HG02623 (cell line): ENCODE measurements around the gene ALG8.
A peak's percentile ranks its signal among the peaks of the same experiment; 100 is the strongest.
"Not testable (repeated sequence)": the region's sequence is repeated elsewhere in the genome, so short reads cannot be mapped to it uniquely, and the experiment has no call there.

Source experiments
- ATAC-seq: cut with Tn5 transposase; IDR thresholded peaks from one replicate; pipeline ENCODE4 v1.9.1; 2021; ENCODE audit warnings: moderate library complexity; ENCODE audit not compliant: unreplicated experiment

Gene ALG8

DNA sequence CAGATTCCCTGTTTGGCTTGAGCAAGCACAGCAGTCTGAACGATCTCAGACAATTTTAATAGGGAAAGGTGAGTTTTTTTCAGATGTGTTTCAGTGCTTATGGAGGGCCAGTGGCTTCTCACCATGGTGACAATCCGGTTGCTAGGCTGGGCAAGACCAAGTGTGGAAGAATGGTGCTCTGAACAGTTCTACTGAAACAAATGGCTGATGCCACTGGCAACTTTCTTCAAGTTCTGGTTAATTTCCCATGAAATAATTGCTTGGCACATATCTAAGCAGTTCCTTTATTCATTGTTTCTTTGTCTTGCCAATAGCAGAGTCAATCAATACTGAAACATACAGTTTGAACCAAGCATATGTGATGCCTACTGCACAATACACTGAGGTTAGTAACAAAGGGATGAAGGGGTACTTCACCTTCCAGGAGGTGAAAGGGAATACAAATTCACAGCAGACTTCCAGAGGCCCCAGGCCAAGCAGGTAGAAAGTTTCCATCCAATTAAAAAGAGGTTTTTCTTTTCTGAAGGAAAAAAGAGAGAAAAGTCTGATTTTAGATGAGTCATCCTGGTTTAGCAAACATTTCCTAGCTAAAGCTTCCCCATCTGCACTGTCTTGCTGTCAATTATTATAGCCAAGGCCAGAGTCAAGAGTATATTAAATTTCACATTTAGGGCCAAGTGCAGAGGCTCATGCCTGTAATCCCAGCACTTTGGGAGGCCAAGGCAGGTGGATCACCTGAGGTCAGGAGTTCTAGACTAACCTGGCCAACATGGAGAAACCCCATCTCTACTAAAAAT is 38.6 kb downstream of the ALG8 start:
- ATAC-seq: no peak

DNA sequence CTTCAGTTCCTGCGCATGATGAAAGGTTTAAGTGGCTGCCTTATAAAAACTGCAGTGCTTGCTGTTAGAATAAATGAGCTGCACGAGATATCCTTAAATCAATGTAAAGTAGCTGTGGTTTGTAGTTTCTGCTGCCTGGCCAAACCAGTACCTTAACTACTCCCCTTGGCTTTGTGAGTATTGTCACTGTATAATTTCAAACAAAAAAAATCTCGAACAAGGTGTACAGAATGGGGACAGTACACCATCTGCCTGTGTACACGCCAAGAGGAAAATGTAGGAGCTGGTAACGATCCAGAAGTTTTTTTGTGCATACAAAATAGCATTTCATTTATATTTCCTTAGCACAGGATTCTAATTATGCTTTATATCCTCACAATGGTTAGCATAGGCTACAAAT is 39.2 kb downstream of the ALG8 start:
- ATAC-seq: no peak

DNA sequence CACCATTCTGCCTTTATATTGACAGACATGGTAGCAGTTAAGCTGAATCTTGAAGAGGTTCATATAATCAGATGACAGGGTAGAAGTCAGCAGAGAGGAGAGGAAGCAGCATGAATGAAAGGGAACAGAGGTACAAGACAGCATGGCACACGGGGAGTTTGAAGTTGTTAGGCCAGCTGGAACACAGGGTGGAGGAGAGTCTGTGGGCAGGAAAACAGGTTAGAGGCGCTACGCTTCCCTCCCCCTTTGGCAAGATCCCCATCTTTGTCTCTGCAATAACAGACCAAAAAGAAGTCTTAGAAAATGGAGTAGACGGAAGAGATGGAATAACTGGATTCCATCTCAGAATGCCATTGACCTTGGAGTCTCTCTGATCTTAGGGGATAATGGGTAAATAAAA is 39.8 kb downstream of the ALG8 start:
- ATAC-seq: no peak

DNA sequence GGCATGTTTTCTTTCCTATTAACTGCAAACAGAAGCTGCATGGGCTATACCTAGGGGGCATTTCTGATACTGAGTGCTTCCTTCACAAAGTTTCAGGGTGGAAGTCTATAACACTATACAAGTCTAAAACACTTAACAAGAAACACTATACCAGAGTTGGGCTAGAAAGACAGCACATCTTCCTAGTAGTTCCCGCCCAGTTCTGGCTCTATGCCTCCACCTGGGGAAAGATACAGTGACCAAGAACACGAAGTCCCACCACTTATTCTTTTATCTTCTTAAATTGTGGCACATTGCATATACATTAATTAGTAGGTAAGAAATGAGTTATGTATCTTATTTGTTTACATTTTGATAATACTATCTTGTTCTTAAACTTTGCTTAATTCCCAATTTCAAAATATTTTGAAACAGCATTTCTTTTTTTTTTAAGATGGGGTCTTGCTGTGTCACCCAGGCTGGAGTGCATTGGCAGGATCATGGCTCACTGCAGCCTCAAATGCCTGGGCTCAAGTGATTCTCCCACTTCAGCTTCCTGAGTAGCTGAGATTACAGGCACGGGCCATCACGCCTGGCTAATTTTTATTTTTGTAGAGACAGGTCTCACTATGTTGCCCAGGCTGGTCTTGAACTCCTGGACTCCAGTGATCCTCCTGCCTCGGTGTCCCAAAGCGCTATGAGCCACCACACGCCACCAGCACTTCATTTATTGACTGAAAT is 41.6 kb downstream of the ALG8 start:
- no peak for ATAC-seq

DNA sequence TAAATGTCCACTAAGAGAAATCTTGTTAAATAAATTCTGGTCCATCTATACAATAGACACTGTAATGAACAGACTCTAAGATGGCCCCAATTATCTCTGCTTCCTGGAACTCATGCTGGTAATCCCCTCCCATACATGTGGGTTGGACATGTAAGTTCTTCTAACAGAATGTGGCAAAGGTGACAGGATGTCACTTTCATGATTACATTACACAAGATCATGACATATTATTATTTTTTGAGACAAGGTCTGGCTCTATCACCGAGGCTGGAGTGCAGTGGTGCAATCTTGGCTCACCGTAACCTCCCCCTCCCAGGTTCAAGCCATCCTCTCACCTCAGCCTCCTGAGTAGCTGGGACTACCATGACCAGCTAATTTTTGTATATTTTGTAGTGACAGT is 45.2 kb downstream of the ALG8 start:
- no peak for ATAC-seq

DNA sequence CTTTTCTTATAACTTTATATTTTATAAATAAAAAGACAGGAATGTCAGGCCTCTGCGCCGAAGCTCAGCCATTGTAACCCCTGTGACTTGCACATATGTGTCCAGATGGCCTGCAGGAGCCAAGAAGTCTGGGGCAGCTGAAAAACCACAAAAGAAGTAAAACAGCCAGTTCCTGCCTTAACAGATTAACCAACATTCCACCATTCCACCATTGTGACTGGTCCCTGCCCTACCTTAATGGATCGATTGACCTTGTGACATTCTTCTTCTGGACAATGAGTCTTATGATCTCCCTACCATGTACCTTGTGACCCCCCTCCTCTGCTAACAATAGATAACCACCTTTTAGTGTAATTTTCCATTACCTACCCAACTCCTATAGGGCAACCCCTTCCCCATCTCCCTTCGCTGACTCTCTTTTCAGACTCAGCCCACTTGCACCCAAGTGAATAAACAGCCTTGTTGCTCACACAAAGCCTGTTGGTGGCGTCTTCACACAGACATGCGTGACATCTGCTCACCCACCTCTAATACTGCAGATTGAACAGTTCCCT is 52.8 kb downstream of the ALG8 start:
- ATAC-seq: not testable (repeated sequence)

DNA sequence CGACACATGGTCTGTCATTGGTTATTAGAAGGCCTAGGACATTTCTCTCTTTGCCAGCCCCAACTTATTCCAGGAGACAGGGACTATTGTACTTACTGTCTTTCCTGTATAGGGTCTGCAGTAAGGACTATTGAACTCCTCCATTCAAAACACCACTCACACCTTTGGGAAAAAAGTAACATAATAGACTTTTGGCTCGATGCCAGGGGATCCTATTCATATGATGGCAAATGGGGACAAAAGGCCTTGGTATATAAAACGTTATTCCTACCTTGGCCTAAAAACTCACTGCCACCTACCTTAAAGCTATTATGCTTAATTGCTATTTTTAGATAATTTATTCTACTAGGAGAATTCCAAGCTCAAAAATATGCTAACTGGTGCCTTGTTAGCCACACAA is 53.5 kb downstream of the ALG8 start:
- ATAC-seq: no peak

DNA sequence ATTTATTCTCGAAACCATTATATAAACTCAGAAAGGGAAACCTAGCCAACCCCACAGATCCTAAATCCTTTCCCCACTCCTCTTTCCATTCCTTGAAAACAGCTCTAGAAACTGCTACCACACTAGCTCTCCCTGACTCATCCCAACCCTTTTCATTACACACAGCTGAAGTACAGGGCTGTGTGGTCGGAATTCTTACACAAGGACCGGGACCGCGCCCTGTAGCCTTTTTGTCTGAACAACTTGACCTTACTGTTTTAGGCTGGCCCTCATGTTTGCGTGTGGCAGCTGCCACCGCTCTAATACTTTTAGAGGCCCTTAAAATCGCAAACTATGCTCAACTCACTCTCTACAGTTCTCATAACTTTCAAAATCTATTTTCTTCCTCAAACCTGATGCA is 54.9 kb downstream of the ALG8 start:
- not testable (repeated sequence) for ATAC-seq

DNA sequence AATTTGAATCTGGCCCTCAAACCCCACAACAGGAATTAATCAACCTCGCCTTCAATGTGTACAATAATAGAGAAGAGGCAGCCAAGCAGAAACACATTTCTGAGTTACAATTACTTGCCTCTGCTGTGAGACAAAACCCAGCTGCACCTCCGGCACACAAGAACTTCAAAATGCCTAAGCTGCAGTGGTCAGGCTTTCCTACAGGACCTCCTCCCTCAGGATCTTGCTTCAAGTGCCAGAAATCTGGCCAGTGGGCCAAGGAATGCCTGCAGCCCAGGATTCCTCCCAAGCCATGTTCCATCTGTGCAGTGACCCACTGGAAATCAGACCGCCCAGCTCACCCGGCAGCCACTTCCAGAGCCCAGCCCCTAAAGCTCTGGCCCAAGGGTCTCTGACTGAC is 56.4 kb downstream of the ALG8 start:
- no peak for ATAC-seq

DNA sequence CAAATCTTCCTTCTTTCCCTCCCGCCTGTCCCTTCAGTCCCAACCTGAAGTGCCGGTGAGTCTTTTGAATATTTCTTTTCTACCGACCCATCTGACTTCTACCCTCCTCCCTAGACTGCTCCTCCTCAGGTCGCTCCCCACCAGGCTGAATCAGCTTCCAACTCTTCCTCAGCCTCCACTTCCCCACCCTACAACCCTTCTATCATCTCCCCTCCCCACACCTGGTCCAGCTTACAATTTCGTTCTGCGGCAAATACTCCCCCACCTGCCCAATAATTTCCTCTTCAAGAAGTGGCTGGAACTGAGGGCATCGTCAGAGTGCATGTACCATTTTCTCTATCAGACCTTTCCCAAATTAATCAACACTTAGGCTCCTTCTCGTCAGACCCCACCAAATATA is 57.3 kb downstream of the ALG8 start:
- ATAC-seq: no peak

DNA sequence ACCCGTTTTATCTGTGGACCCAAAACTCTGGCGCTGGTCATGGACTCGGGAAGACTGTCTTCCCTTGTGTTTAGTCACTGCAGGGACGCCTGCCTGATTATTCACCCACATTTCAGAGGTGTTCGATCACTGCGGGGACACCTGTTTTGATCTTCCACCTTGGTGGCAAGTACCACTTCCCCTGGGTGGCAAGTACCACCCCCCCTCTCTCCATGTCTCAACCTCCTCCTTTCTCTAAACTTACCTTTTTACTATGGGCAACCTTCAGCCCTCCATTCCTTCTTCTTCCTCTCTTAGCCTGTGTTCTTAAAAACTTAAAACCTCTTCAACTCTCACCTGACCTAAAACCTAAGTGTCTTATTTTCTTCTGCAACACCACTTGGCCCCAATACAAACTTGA is 57.8 kb downstream of the ALG8 start:
- ATAC-seq: no peak

DNA sequence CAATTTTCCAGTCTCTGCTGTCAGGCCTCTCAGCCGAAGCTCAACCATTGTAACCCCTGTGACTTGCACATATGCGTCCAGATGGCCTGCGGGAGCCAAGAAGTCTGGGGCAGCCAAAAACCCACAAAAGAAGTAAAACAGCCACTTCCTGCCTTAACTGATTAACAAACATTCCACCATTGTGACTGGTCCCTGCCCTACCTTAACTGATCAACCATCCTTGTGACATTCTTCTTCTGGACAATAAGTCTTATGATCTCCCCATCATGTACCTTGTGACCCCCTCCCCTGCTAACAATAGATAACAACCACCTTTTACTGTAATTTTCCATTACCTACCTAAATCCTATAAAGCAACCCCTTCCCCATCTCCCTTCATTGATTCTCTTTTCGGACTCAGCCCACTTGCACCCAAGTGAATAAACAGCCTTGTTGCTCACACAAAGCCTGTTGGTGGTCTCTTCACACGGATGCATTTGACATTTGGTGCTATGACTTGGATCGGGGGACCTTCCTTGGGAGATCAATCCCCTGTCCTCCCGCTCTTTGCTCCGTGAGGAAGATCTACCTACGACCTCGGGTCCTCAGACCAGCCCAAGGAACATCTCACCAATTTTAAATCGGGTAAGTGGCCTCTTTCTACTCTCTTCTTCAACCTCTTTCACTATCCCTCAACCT is 58.5 kb downstream of the ALG8 start:
- no peak for ATAC-seq

DNA sequence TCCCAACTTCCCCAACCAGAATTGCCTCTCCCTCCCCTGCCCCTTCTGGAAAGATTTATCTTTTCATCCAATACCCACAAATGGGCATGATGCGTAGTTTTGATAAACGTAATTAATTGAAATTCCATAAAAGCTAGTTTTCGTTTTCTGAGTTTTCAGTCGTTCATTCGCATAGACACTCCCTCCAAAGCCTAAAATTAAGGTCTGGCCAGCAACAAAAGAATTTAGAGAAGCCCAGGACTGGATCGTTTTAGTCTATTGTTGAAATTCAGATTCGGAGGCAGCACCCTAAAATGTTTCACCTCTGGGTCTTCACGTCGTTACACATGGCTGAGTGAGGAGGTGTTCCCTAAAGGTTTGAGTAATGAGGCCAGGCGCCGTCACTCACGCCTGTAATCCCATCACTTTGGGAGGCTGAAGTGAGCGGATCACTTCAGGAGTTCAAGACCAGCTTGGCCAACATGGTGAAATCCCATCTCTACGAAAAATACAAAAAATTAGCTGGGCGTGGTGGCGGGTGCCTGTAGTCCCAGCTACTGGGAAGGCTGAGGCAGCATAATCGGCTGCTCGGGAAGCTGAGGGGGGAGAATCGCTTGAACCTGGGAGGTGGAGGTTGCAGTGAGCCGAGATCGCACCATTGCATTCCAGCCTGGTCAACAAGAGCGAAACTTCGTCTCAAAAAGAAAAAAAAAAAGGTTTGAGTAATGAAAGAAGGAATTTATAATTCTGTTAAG is 59.2 kb downstream of the ALG8 start:
- ATAC-seq: no peak

DNA sequence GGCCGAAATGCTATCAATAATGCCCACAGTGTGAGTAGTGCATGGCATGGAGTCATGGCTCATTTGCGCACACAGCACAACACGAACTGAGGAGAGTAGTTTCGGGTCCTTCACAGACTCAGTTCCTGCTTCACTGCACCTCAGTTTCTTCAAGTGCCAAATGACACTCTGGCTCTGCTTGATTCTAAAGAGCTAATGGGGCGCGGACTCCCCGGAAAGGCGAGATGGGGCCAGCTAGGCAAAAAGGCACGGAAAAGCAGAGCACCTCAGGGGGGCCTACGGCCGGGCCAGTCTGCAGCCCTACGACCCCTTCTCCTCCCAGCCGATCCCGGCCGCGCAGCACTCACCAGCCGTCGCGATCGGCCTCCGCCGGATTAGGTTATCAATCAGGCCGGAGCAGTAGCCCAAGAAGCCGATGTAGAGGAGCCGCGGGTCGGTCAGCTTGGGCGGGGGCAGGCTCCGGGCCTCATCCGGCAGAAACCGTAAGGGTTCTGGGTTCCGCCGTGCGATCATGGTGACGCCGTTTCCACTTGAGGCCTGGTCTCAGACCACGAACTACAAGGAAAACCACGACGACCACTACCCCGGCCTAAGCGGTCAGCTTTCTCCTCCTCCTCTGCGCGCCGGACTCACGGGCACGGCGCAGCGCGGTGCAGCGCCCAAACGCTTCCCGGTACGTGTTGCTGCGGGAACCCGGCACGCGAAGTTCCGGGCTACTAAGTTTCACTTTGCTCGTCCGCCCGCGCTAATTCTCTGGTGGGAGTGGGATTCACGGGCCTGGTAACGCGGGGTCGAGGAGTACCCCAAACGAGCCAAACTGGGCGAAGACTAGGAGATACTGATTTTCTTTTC is 60.0 kb downstream of the ALG8 start, which contains the start of gene NDUFC2:
Gene NDUFC2, minus strand, starts transcription at position 631 of the 852 bp plus-strand sequence. Its CDS starts 118 bp downstream, at position 513.
- peak; percentile 88 for ATAC-seq

DNA sequence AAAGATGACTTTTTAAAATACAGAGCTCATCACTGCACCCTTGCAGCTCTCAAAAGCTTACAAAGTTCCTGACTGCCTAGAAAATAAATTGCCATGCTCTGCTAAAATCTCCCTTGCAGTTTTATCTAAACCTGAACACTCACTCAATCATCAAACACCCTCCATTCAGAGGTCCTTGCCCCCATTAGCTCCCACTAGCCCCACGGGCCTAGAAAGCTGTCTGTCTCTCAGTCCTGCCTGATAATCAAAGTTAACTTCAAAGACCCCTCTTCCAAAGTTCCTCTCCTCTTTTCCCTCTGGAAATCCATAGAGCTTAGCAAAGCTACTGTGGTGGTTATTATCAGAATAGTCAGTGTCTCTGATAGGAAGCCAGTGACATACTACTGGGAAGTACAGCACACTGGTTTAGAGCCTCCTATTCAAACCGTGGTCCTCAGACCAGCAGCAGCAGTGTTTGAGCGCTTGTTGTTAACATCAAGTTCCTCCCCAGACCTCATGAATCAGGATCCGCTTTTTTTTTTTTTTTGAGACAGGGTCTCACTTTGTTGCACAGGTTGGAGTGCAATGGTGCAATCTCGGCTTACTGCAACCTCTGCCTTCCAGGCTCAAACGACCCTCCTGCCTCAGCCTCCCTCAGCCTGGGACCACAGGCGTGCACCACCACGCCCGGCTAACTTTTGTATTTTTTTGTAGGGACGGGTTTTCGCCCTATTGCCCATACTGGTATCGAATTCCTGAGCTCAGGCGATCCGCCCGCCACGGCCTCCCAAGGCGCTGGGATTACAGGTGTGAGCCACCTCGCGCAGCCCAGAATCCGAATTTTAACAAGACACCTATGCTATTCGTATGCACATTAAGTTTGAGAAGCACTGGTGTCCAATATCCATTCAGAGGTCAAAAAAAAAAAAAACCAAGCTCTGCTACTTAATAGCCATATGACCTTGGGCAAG is 60.9 kb downstream of the ALG8 start:
- no peak for ATAC-seq

DNA sequence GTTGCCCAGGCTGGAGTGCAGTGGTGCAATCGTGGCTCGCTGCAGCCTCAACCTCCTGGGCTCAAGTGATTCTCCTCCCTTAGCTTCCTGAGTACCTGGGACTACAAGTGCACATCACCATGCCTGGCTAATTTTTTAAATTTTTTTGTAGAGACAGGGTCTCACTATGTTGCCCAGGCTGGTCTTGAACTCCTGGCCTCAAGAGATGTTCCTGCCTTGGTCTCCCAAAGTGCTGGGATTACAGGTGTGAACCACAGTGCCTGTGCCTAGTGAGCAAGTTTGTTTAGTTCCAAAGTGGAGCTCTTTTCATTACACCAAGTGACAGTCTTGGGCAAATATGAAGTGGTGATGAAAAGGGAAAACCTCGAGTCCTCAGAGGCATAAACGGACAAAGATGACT is 61.8 kb downstream of the ALG8 start:
- not testable (repeated sequence) for ATAC-seq

DNA sequence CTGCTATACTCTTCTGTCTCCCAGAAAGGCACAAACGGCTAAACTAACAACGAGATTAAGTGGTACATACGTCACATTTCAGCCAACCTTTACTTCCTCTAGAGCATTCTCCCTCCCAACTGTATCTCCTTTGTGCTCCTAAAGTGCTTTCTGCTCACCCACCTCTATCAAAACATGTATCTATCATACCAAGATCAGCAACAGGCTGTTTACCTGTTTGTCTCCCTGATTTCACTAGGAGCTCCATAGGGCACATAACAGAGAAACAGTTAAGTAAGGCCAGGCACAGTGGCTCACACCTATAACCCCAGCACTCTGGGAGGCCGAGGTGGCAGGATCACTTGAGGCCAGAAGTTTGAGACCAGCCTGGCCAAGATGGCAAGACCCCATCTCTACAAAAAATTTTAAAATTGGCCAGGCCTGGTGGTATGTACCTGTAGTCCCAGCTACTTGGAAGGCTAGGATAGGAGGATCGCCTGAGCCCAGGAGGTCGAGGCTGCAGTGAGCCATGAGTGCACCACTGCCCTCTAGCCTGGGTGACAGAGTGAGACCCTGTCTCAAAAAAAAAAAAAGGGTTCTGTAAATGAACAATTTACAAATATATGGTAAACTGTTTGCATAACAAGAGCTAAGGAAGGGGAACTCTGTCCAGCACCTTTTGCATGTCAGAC is 62.6 kb downstream of the ALG8 start:
- ATAC-seq: no peak

DNA sequence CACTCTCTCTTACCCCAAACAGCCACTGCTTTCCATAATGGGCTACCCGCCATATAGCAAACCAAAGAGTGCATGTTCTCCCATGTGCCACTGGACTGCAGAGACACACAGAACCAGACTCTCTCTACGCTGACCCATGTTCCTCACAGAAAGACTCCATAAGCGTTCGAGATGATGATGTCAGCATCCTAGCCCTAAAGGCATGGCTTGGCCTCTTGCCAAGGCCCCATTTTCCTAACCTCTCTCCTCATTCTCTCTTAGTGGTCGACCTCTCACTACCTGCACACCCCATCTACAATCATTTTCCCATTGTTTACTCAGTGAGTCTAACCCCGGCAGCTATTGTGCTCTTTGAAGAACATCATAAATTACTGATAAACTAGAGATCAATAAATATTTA is 64.7 kb downstream of the ALG8 start:
- ATAC-seq: no peak
